Keratinocyte (primary cell): Measurements from ENCODE around the gene APOE. TPM values are rescaled to one million over a fixed set of nuclear protein-coding genes. Genes with fewer than 3 reads are reported as not detected.
"Not testable (repeated sequence)": the region's sequence is repeated elsewhere in the genome, so short reads cannot be mapped to it uniquely, and the experiment has no call there.

ENCODE experiments used
- DNase-seq: peaks from one replicate; pipeline ENCODE4 v3.0.0-alpha.2; 2011; ENCODE audit warnings: low read depth, missing footprints, low spot score
- FAIRE-seq: peaks from 2 replicates; lab custom pipeline; 2011; peaks lifted over from hg19 to GRCh38; lab: Jason Lieb, UNC
- H2AFZ ChIP-seq: 2 replicates; pipeline ENCODE4 v1.6.0; 2012; ENCODE audit warnings: low read length, control low read depth, inconsistent platforms; ENCODE audit not compliant: control insufficient read depth
- H3K27ac ChIP-seq: 2 replicates; pipeline ENCODE4 v1.5.1; 2011; ENCODE audit warnings: low read length; ENCODE audit not compliant: control insufficient read depth, insufficient read depth
- H3K27me3 ChIP-seq: 3 replicates; pipeline ENCODE4 v1.6.0; 2011; ENCODE audit warnings: low read length; ENCODE audit not compliant: control insufficient read depth, insufficient read depth; ENCODE audit errors: extremely low read depth
- H3K36me3 ChIP-seq, 2 experiments: 2 replicates in 1 of 2; 3 replicates in 1 of 2; pipeline ENCODE4 v1.5.1; 2011; ENCODE audit warnings: low read length in 2 of 2, mild to moderate bottlenecking in 1 of 2; ENCODE audit not compliant: control insufficient read depth in 2 of 2, insufficient read depth in 2 of 2; ENCODE audit errors: extremely low read depth in 1 of 2
- H3K4me1 ChIP-seq: 3 replicates; pipeline ENCODE4 v1.5.1; 2011; ENCODE audit warnings: low read length; ENCODE audit not compliant: control insufficient read depth, insufficient read depth; ENCODE audit errors: extremely low read depth
- H3K4me2 ChIP-seq: 3 replicates; pipeline ENCODE4 v1.6.0; 2011; ENCODE audit warnings: low read depth, low read length; ENCODE audit not compliant: control insufficient read depth, insufficient read depth; ENCODE audit errors: extremely low read depth
- H3K4me3 ChIP-seq, 3 experiments: fragments of 200-600 bp in 1 of 3; sonication (generic) in 1 of 3; 2 replicates in 2 of 3; 3 replicates in 1 of 3; pipeline ENCODE4 v1.5.1; 2011 to 2016; ENCODE audit warnings: low read length in 3 of 3, mild to moderate bottlenecking in 3 of 3, control low read depth in 2 of 3, inconsistent platforms in 1 of 3, low read depth in 1 of 3, mixed read lengths in 1 of 3, mixed run types in 1 of 3, moderate library complexity in 1 of 3; ENCODE audit not compliant: control insufficient read depth in 2 of 3, insufficient read depth in 2 of 3; ENCODE audit errors: extremely low read depth in 1 of 3
- H3K79me2 ChIP-seq: 2 replicates; pipeline ENCODE4 v1.6.0; 2012; ENCODE audit warnings: low read length; ENCODE audit not compliant: control insufficient read depth, insufficient read depth
- H3K9ac ChIP-seq: 3 replicates; pipeline ENCODE4 v1.6.0; 2011; ENCODE audit warnings: low read length; ENCODE audit not compliant: control insufficient read depth, insufficient read depth; ENCODE audit errors: extremely low read depth
- H3K9me1 ChIP-seq: 3 replicates; pipeline ENCODE4 v1.6.0; 2011; ENCODE audit warnings: low read length; ENCODE audit not compliant: control insufficient read depth, insufficient read depth; ENCODE audit errors: extremely low read depth
- H3K9me3 ChIP-seq: 2 replicates; pipeline ENCODE4 v1.5.1; 2012; ENCODE audit warnings: low read depth, low read length; ENCODE audit not compliant: control insufficient read depth
- H4K20me1 ChIP-seq: 3 replicates; pipeline ENCODE4 v1.6.0; 2011; ENCODE audit warnings: low read length; ENCODE audit not compliant: control insufficient read depth, insufficient read depth; ENCODE audit errors: extremely low read depth
- CTCF ChIP-seq, 3 experiments: IDR thresholded peaks in 1 of 3; conservative IDR thresholded peaks in 1 of 3; optimal IDR thresholded peaks in 1 of 3; 2 replicates in 2 of 3; 3 replicates in 1 of 3; pipeline versions ENCODE3 to v1.5.1; 2011; ENCODE audit warnings: low read length in 3 of 3, mild to moderate bottlenecking in 3 of 3, moderate library complexity in 2 of 3, control low read depth in 1 of 3, inconsistent platforms in 1 of 3; ENCODE audit not compliant: insufficient read depth in 2 of 3; ENCODE audit errors: extremely low read depth in 1 of 3
- EZH2 ChIP-seq: IDR thresholded peaks from one replicate; pipeline ENCODE4 v1.6.1; 2012; ENCODE audit warnings: inconsistent platforms, mild to moderate bottlenecking, low read length, moderate library complexity
- dilution Hi-C: fragments of 300-500 bp; cut with MboI; formaldehyde crosslinking; loops from one replicate; pipeline ENCODE4 v1.7.0; 2020; ENCODE audit warnings: low sequenced_read_pairs; ENCODE audit not compliant: extremely low pct_ligation_motif_present
- polyA plus RNA-seq, 5 experiments: library from polyadenylated mRNA; depleted of rRNA in 3 of 5; stranded (reverse) in 3 of 5; stranded (forward) in 1 of 5; unstranded in 1 of 5; fragments of >200 nt; gene quantifications; 1 replicate in 1 of 5; 2 replicates in 3 of 5; 3 replicates in 1 of 5; pipeline versions ENCODE4 v1.2.1 to v1.2.3, GENCODE V29; 2011 to 2012; ENCODE audit warnings: missing spikeins in 2 of 5, low read depth in 1 of 5, low replicate concordance in 1 of 5

Gene APOE
- polyA plus RNA-seq, 1 donor (not counting 4 experiments of a cell fraction or from before 2014, with no cell fraction given), result 30.2 TPM

- Histone ChIP-seq H3K9me3 (no peaks in the 10 kb centered on the region), H3K4me1 (peaks cover 8% of the 10 kb centered on the region), H4K20me1 (no peaks in the 10 kb centered on the region), H3K36me3 (no peaks in the 10 kb centered on the region), H3K4me2 (no peak overlapping the region), H3K79me2 (no peaks in the 10 kb centered on the region), H3K27me3 (no peaks in the 10 kb centered on the region), H3K9me1 (no peaks in the 10 kb centered on the region), H3K27ac (no peak overlapping the region), H3K9ac (no peak overlapping the region), H2AFZ (no peak overlapping the region), H3K4me3 (no peak overlapping the region)
- DNase-seq (no peak), FAIRE-seq (no peak)
- dilution Hi-C loops, result no loop called here
- TF ChIP-seq CTCF (optimal IDR thresholded peaks at IDR 0.05 in 1 of 3, IDR thresholded peaks at IDR 0.05 in 1 of 3, conservative IDR thresholded peaks at IDR 0.05 in 1 of 3; ENCODE audit: extremely low read depth in 1 of 3, insufficient read depth in 2 of 3, low read length in 3 of 3), result no peak
- no peak for TF ChIP-seq EZH2
Measured at GRCh38 chr19:44912854-44913253, 7.3 kb downstream of the APOE start.

- H4K20me1 ChIP-seq, H3K4me2 ChIP-seq: not testable (repeated sequence)
Measured at GRCh38 chr19:44913512-44914432, 8.2 kb downstream of the APOE start.

GRCh38 chr19:44914433-44915206 is 9.0 kb downstream of the APOE start, which contains the start of gene APOC1:
TSS of gene APOC1 (plus strand) at chr19:44914608. CDS start at chr19:44914892, 284 bp downstream.
- H3K36me3 ChIP-seq, H4K20me1 ChIP-seq, H3K9me1 ChIP-seq, H3K79me2 ChIP-seq, DNase-seq, H3K4me1 ChIP-seq, dilution Hi-C loops, H3K9me3 ChIP-seq, H3K27me3 ChIP-seq: not testable (repeated sequence)
- H2AFZ ChIP-seq, result peak within 1 kb of the TSS; percentile 91
- FAIRE-seq, result peak; percentile 71
- H3K4me2 ChIP-seq, result peak within 1 kb of the TSS; percentile 83
- peak within 1 kb of the TSS; percentile 39 to 60 (median 56) for H3K4me3 ChIP-seq
- peak within 1 kb of the TSS; percentile 73 for H3K9ac ChIP-seq
- peak within 1 kb of the TSS; percentile 56 for H3K27ac ChIP-seq

More at GRCh38 chr19:44913512-44914432, 8.2 kb downstream of the APOE start:
- H3K9me1 ChIP-seq, H3K79me2 ChIP-seq, H3K27ac ChIP-seq, DNase-seq, H3K4me1 ChIP-seq, H3K4me3 ChIP-seq, dilution Hi-C loops, H3K9ac ChIP-seq, H3K27me3 ChIP-seq, H3K36me3 ChIP-seq, H3K9me3 ChIP-seq, H2AFZ ChIP-seq, FAIRE-seq: not testable (repeated sequence)
